Astrocyte of the hippocampus (primary cell): ENCODE measurements around the gene MCRIP2.
"Not testable (repeated sequence)": the region's sequence is repeated elsewhere in the genome, so short reads cannot be mapped to it uniquely, and the experiment has no call there.

Experiments
- DNase-seq: peaks from one replicate; pipeline ENCODE4 v3.0.0; 2011; ENCODE audit warnings: low read depth, low spot score

MCRIP2 gene

GRCh38 chr16:680967-681745 is 39.5 kb downstream of the MCRIP2 start:
- peak; percentile 62 for DNase-seq

- no peak for DNase-seq
These were observed 40.3 kb downstream of the MCRIP2 start for GRCh38 chr16:681746-682427.

- no peak for DNase-seq
These were observed 41.1 kb downstream of the MCRIP2 start for GRCh38 chr16:682493-683395.

- no peak for DNase-seq
These were observed 41.9 kb downstream of the MCRIP2 start for GRCh38 chr16:683396-684070.

GRCh38 chr16:684071-684794 is 42.6 kb downstream of the MCRIP2 start, which contains the start of gene JMJD8:
Gene JMJD8, minus strand, starts transcription at chr16:684334. Its CDS starts 15 bp downstream, at chr16:684319.
- DNase-seq = peak; percentile 99

GRCh38 chr16:684961-685696 is 43.5 kb downstream of the MCRIP2 start:
- DNase-seq = no peak

GRCh38 chr16:685967-686366 is 44.3 kb downstream of the MCRIP2 start:
- peak; percentile 61 for DNase-seq

- no peak for DNase-seq
These were observed 45.0 kb downstream of the MCRIP2 start for GRCh38 chr16:686459-687260.

GRCh38 chr16:687499-687898 is 45.9 kb downstream of the MCRIP2 start:
- DNase-seq = no peak

GRCh38 chr16:689175-689897 is 47.7 kb downstream of the MCRIP2 start:
- no peak for DNase-seq

- not testable (repeated sequence) for DNase-seq
These were observed 49.6 kb downstream of the MCRIP2 start for GRCh38 chr16:691242-691641.

GRCh38 chr16:692356-693108 is 50.9 kb downstream of the MCRIP2 start:
- DNase-seq = no peak

- DNase-seq = no peak
These were observed 51.7 kb downstream of the MCRIP2 start for GRCh38 chr16:693364-693763.

GRCh38 chr16:693766-694165 is 52.1 kb downstream of the MCRIP2 start:
- DNase-seq = no peak

- DNase-seq = no peak
These were observed 52.7 kb downstream of the MCRIP2 start for GRCh38 chr16:694187-694862.

- no peak for DNase-seq
These were observed 53.3 kb downstream of the MCRIP2 start for GRCh38 chr16:694863-695354.
